Stimulated activated CD8-positive, alpha-beta memory T cell treated with anti-CD3 and anti-CD28 coated beads, Interleukin-4, amount 100 ng/mL, for 1 hour (primary cell): ENCODE measurements around the gene SNX24.

Experiments
- DNase-seq, 2 donors: peaks; one replicate each; pipeline ENCODE4 v3.0.0-alpha.2; 2020; ENCODE audit warnings: low read depth in 2 of 2, low spot score in 1 of 2

Gene SNX24

DNA sequence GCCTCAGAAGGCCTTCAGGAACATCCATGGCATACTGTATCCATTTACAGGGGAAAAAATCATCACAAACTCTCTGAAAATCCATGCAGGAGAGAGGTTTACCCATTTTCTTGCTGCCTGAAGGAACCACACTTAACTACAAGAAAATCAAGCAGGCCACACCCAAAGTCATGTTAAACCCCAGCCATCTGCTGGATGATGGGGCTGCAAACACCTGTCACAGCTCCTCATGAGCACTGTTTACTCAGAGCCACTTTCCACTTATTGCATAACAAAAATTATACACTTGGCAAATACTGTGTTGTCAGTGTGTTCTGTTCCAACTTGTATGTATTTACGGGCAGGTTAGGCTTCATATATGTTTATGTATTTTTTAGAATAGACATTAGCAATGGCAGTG lies 155.3 kb downstream of the SNX24 start:
- DNase-seq: no peak

- no peak for DNase-seq
Observed at GRCh38 chr5:123001808-123002207, 156.4 kb downstream of the SNX24 start.

GRCh38 chr5:123007182-123007581 lies 161.8 kb downstream of the SNX24 start:
- DNase-seq: no peak

- DNase-seq: no peak
Observed at GRCh38 chr5:123007754-123008153, 162.3 kb downstream of the SNX24 start.

- DNase-seq: no peak
Observed at GRCh38 chr5:123012321-123012720, 166.9 kb downstream of the SNX24 start.

DNA sequence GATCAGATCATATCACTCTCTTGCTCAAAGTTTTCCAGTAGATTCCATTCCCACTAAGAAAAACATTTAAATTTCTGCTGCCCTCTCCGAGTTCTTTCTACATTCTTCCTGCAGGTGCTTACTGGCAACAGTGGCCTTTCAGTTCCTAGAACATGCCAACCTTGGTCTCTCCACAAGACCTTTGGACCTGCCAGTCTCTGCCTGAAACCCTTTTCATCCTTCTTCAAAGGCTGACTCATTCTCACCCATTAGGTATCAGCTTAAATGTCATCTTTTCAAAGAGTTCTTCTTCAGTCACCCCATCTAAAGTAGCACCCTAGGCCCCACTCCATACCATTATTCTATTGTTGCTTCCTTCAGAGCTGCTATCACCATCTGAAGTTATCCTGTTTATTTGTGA lies 169.3 kb downstream of the SNX24 start:
- DNase-seq: no peak

GRCh38 chr5:123028222-123028621 lies 182.8 kb downstream of the SNX24 start:
- DNase-seq: no peak

GRCh38 chr5:123033157-123033671 lies 187.8 kb downstream of the SNX24 start:
- DNase-seq: no peak

GRCh38 chr5:123035360-123035917 lies 190.0 kb downstream of the SNX24 start:
- DNase-seq: no peak

DNA sequence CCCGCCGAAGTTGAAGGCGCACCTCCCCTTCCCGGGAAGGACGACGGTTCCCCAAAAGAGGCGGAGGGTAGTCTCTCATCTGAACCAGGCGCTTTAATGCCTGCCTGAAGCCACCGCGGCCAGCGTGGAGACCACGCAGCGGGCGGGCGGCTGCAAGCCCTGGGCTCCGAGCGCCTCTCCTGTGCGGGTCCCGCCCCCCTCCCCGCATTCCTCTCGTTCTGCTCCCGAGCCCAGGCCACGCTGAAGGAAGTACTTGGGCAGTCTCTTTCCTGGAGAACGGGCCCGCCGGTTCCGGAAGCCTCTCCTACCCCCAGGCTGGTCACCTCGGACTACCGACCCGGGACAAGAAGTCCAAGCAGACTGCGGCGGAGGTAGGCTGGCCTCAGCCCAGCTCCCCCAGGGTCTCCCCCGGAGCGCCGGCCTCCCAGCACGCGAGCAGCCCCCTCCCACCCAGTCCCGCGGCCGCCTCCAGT lies 190.5 kb downstream of the SNX24 start:
- no peak for DNase-seq

- no peak for DNase-seq
Observed at GRCh38 chr5:123036391-123037103, 191.1 kb downstream of the SNX24 start, which contains the start of gene PPIC. TSS of gene PPIC (minus strand) at chr5:123036725. CDS start at chr5:123036625, 100 bp downstream.

DNA sequence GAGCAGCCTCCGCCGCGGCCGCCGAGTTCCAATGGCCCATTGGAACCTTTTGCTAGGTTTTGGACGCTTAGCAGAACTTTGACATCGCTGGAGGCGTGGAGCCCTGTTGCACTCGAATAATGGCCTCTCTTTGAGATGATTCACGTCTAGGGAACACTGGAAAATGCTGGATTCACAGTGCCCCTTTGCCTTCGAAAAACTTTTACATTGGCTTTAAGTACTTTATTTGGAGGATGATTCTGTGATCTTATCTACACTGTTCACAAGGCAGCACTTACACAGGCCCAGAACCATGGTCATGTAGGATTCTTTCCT lies 191.6 kb downstream of the SNX24 start:
- no peak for DNase-seq

DNA sequence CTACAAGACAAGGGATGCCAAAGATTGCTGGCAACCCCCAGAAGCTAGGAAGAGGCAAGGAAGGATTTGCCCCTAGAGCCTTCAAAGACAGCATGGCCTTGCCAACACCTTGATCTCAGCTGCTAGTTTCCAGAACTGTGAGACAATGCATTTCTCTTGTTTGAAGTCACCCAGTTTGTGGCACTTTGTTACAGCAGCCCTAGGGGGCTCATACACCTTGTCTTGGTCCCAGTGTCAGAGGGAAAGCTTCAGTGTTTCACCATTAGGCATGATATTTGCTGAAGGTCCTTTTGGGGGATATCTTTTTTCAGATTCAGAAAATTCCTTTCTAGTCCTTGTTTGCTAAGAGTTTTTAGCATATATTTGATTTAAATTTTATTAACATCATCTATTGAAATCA lies 194.3 kb downstream of the SNX24 start:
- DNase-seq: no peak

DNA sequence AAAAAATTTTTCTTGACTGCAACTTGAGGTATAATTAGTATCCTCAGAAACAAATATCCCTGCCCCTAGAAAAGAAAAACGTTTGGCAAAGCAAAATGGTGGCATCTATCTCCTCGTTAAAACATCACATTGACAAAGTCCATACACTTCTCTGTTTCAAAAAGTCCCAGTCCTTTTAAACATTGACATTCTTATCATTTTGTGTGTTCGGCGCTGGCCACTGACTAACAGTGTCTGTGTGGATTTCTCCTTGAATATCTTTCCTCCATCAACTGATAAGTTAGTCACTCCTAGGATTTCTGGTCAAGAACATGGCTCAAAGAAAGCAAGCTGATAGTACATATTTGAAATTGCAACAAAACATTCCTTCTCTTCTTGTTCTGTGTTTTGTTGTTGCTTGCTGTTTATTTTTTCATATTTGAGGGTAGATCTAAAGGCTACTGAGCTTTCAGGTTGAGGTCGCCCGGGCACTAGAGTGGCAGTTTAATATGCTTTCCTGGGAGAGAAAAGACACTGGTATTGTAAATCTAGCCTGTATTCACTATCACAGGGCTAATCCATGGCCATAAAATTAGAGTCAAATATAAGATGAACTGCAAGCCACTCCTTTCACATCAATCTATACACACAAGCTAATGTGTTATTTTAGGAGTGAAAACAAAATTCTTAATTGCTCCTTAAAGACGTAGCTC lies 199.7 kb downstream of the SNX24 start:
- no peak for DNase-seq

- no peak for DNase-seq
Observed at GRCh38 chr5:123046222-123046621, 200.8 kb downstream of the SNX24 start.

GRCh38 chr5:123047706-123048105 lies 202.3 kb downstream of the SNX24 start:
- DNase-seq: no peak

DNA sequence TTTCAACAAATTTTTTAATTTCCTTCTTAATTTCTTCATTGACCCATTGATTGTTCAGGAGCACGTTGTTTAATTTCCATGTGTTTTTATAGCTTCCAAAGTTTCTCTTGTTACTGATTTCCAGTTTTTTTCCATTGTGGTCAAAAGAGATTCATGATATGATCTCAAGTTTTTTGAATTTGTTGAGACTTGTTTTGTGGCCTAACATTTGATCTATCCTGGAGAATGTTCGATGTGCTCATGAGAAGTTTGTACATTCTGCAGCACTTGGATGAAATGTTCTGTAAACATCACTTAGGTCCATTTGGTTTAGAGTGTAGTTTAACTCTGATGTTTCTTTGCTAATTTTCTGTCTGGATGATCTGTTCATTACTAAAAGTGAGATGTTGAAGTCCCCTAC lies 205.8 kb downstream of the SNX24 start:
- DNase-seq: no peak
